B cell (primary cell): Measurements from ENCODE around the gene MBP. TPM values are rescaled to one million over a fixed set of nuclear protein-coding genes. Genes with fewer than 3 reads are reported as not detected.
"Not testable (repeated sequence)": the region's sequence is repeated elsewhere in the genome, so short reads cannot be mapped to it uniquely, and the experiment has no call there.

Source experiments
- ATAC-seq: fragments of 200-7000 bp; cut with Tn5 transposase; one replicate; pipeline ENCODE4 v1.10.0; 2021; ENCODE audit warnings: low read depth, mild to moderate bottlenecking, moderate number of reproducible peaks, moderate library complexity
- CTCF ChIA-PET: fragments of 350-600 bp; sonication (Branson Sonifier 250); formaldehyde crosslinking; loops from one replicate; lab custom pipeline; 2021; ENCODE audit warnings: antibody characterized with exemption, inconsistent platforms; lab: Charles Lee
- POLR2A ChIA-PET: fragments of 350-600 bp; sonication (Branson Sonifier 250); formaldehyde crosslinking; loops from one replicate; lab custom pipeline; 2021; ENCODE audit warnings: antibody characterized with exemption; lab: Charles Lee
- DNase-seq: peaks from one replicate; pipeline ENCODE4 v3.0.0; 2013
- H2AFZ ChIP-seq: 2 replicates; pipeline ENCODE4 v1.6.1; 2012; ENCODE audit warnings: mild to moderate bottlenecking, low read depth, low read length; ENCODE audit not compliant: insufficient read depth, poor library complexity, severe bottlenecking
- H3K27ac ChIP-seq, 2 donors: 1 replicate in 1 of 2; 2 replicates in 1 of 2; pipeline ENCODE4 v1.5.1; 2012 to 2013; ENCODE audit warnings: low read length in 2 of 2, mild to moderate bottlenecking in 2 of 2, moderate library complexity in 1 of 2
- H3K27me3 ChIP-seq, 4 experiments: fragments of 200-600 bp in 1 of 4; sonication (generic) in 1 of 4; replicated peaks in 1 of 4; 1 replicate in 2 of 4; 2 replicates in 2 of 4; pipeline versions ENCODE4 v1.6.1 to v1.7.0; 2013 to 2016; ENCODE audit warnings: low read length in 3 of 4, mild to moderate bottlenecking in 2 of 4, mixed read lengths in 1 of 4, moderate library complexity in 1 of 4; ENCODE audit not compliant: insufficient read depth in 4 of 4, control insufficient read depth in 3 of 4; ENCODE audit errors: control extremely low read depth in 1 of 4
- H3K36me3 ChIP-seq, 2 experiments: replicated peaks in 1 of 2; 1 replicate in 1 of 2; 2 replicates in 1 of 2; pipeline versions ENCODE4 v1.6.1 to v1.7.1; 2013; ENCODE audit warnings: low read length in 1 of 2; ENCODE audit not compliant: insufficient read depth in 2 of 2, control insufficient read depth in 1 of 2; ENCODE audit errors: control extremely low read depth in 1 of 2, extremely low read depth in 1 of 2
- H3K4me1 ChIP-seq, 2 donors: fragments of 200-600 bp in 1 of 2; sonication (generic) in 1 of 2; 1 replicate in 1 of 2; 2 replicates in 1 of 2; pipeline versions ENCODE4 v1.5.1 to v1.6.1; 2013 to 2017; ENCODE audit warnings: low read length in 2 of 2; ENCODE audit not compliant: control insufficient read depth in 2 of 2, insufficient read depth in 2 of 2
- H3K4me2 ChIP-seq: replicated peaks from 2 replicates; pipeline ENCODE3; 2012; ENCODE audit warnings: mild to moderate bottlenecking, low read depth, low read length; ENCODE audit not compliant: poor library complexity, severe bottlenecking
- H3K4me3 ChIP-seq, 5 experiments: fragments of 200-600 bp in 1 of 5; sonication (generic) in 1 of 5; 1 replicate in 3 of 5; 2 replicates in 2 of 5; pipeline versions ENCODE4 v1.5.1 to v1.7.0; 2011 to 2016; ENCODE audit warnings: low read length in 4 of 5, mild to moderate bottlenecking in 4 of 5, low read depth in 2 of 5, control low read depth in 1 of 5, moderate library complexity in 1 of 5; ENCODE audit not compliant: insufficient read depth in 1 of 5; ENCODE audit errors: control extremely low read depth in 1 of 5, extremely low read depth in 1 of 5
- H3K79me2 ChIP-seq: fragments of 200-600 bp; sonication (generic); one replicate; pipeline ENCODE4 v1.6.0; 2016; ENCODE audit warnings: low read length; ENCODE audit not compliant: control insufficient read depth, insufficient read depth
- H3K9ac ChIP-seq: fragments of 200-600 bp; sonication (generic); 2 replicates; pipeline ENCODE4 v1.6.1; 2017; ENCODE audit warnings: mild to moderate bottlenecking, low read length, moderate library complexity
- H3K9me3 ChIP-seq, 3 donors: one replicate each; pipeline versions ENCODE4 v1.6.1 to v1.7.1; 2013; ENCODE audit warnings: low read length in 2 of 3; ENCODE audit not compliant: control insufficient read depth in 2 of 3, insufficient read depth in 1 of 3; ENCODE audit errors: control extremely low read depth in 1 of 3
- H4K20me1 ChIP-seq: 2 replicates; pipeline ENCODE4 v1.6.0; 2012; ENCODE audit warnings: mild to moderate bottlenecking, low read length; ENCODE audit not compliant: insufficient read depth, control insufficient read depth, poor library complexity, severe bottlenecking
- H3K27ac Mint-ChIP-seq: one replicate; pipeline ENCODE4 v1.8.0; 2021; ENCODE audit warnings: mixed read lengths
- H3K27me3 Mint-ChIP-seq: one replicate; pipeline ENCODE4 v1.8.0; 2021; ENCODE audit warnings: mixed read lengths
- H3K4me1 Mint-ChIP-seq: one replicate; pipeline ENCODE4 v1.8.0; 2021; ENCODE audit warnings: mixed read lengths
- H3K4me3 Mint-ChIP-seq: one replicate; pipeline ENCODE4 v1.8.0; 2021; ENCODE audit warnings: mixed read lengths
- H3K9me3 Mint-ChIP-seq: one replicate; pipeline ENCODE4 v1.8.0; 2022; ENCODE audit warnings: mixed read lengths; ENCODE audit not compliant: insufficient read depth
- CTCF ChIP-seq: fragments of 200-600 bp; IDR thresholded peaks from one replicate; pipeline ENCODE4 v1.8.0; 2022; ENCODE audit warnings: antibody characterized with exemption, mild to moderate bottlenecking
- EZH2 ChIP-seq: IDR thresholded peaks from 2 replicates; pipeline ENCODE4 v1.6.1; 2012; ENCODE audit warnings: borderline replicate concordance, low read depth, mild to moderate bottlenecking, moderate library complexity, low read length; ENCODE audit not compliant: insufficient read depth, poor library complexity, severe bottlenecking
- WGBS: methylation state at CpG from one replicate; pipeline ENCODE4 v1.1.5; 2013; ENCODE audit warnings: missing lambda C conversion rate; ENCODE audit not compliant: insufficient coverage; 5-methylcytosine and 5-hydroxymethylcytosine counted together
- intact Hi-C: fragments of 100-400 bp; cut with micrococcal nuclease; formaldehyde crosslinking; loops from one replicate; pipeline ENCODE4 v1.10.0; 2022
- polyA plus RNA-seq: library from polyadenylated mRNA; depleted of rRNA; stranded (reverse); fragments of >200 nt; gene quantifications from 2 replicates; pipeline ENCODE4 v1.2.3, GENCODE V29; 2012
- total RNA-seq, 2 donors: library from RNA; stranded (reverse); fragments of 120-200 nt in 1 of 2; gene quantifications; 1 replicate in 1 of 2; 2 replicates in 1 of 2; pipeline versions ENCODE4 v1.2.3 to v1.2.4, GENCODE V29; 2013 to 2022

The MBP gene
- total and polyA plus RNA-seq, 2 donors (not counting 1 experiment from before 2014, with no cell fraction given): 30.1 to 192 TPM

- DNase-seq (no peak), ATAC-seq (no peak)
- Mint-ChIP-seq H3K4me1 (peaks cover 25% of the 10 kb centered on the region), H3K27ac (peak overlapping the region; percentile 33), H3K27me3 (no peaks in the 10 kb centered on the region), H3K4me3 (no peak overlapping the region), H3K9me3 (no peaks in the 10 kb centered on the region)
- Histone ChIP-seq H3K4me1 (peaks cover 0 to 22% of the 10 kb centered on the region in 2 donors), H3K9me3 (no peaks in the 10 kb centered on the region), H3K27ac (no peak overlapping the region), H3K4me2 (no peak overlapping the region), H3K79me2 (no peaks in the 10 kb centered on the region), H4K20me1 (no peaks in the 10 kb centered on the region), H3K36me3 (no peaks in the 10 kb centered on the region), H3K4me3 (no peak overlapping the region), H3K27me3 (no peaks in the 10 kb centered on the region), H3K9ac (no peak overlapping the region), H2AFZ (no peak overlapping the region)
- CTCF ChIA-PET: interaction anchor here (1.3 to 7.9 kb wide), 4 partner anchors 9 to 70 kb away, joined by 3 to 43 read pairs (median 22); no protein-coding TSS in a partner anchor
- TF ChIP-seq EZH2 (no peak), CTCF (no peak)
- 91% methylated on average over 19 of the region's 20 CpGs for WGBS
- intact Hi-C loops: no loop called here
- POLR2A ChIA-PET: interaction anchor here (0.6 to 1.3 kb wide), 2 partner anchors 10 to 69 kb away, joined by 3 to 6 read pairs; no protein-coding TSS in a partner anchor
Observed at GRCh38 chr18:76991021-76991688, 141.4 kb downstream of the MBP start.

- DNase-seq (peak; percentile 59), ATAC-seq (peak; percentile 61)
- H4K20me1 ChIP-seq, H3K27me3 Mint-ChIP-seq, H3K79me2 ChIP-seq, H3K9ac ChIP-seq, H3K9me3 Mint-ChIP-seq, H3K27ac ChIP-seq, H3K27me3 ChIP-seq, H3K4me3 ChIP-seq, H2AFZ ChIP-seq, H3K4me2 ChIP-seq, H3K9me3 ChIP-seq, H3K36me3 ChIP-seq, intact Hi-C loops: not testable (repeated sequence)
- Mint-ChIP-seq H3K4me3 (peak overlapping the region; percentile 23), H3K27ac (peak overlapping the region; percentile 33), H3K4me1 (peaks cover 25% of the 10 kb centered on the region)
- WGBS: 88% methylated on average over 5 of the region's 8 CpGs
- ChIA-PET POLR2A (interaction anchor here (1.3 kb wide), 1 partner anchor 9 kb away, joined by 3 read pairs; no protein-coding TSS in a partner anchor), CTCF (interaction anchor here (1.3 to 7.9 kb wide), 4 partner anchors 8 to 69 kb away, joined by 3 to 43 read pairs (median 22); no protein-coding TSS in a partner anchor)
- H3K4me1 ChIP-seq: peaks cover 0 to 22% of the 10 kb centered on the region in 2 donors
Observed at GRCh38 chr18:76990343-76991020, 142.1 kb downstream of the MBP start.
